ENCODE data around the gene ASTN1.

ASTN1 gene

GRCh38 chr1:177116941-177117340, 47.6 kb downstream of the ASTN1 start:
- Histone ChIP-seq H2BK120ac (ENCODE audit: low read depth, low read length) (no peak overlapping the region), H3K9ac (ENCODE audit: low read depth, low read length, poor library complexity) (no peak overlapping the region), H3K14ac (ENCODE audit: low read length) (no peak overlapping the region), H3K79me1 (ENCODE audit: low read depth, low read length) (no peaks in the 10 kb centered on the region), H3K27me3 (ENCODE audit: control insufficient read depth in 3 of 3, insufficient read depth in 3 of 3, low read depth in 1 of 3, low read length in 3 of 3) (no peaks in the 10 kb centered on the region), H2AFZ (ENCODE audit: low read length) (no peak overlapping the region), H3K9me3 (replicated peaks in 1 of 2; ENCODE audit: control insufficient read depth in 2 of 2, insufficient read depth in 1 of 2, low read depth in 1 of 2, low read length in 2 of 2) (no peaks in the 10 kb centered on the region), H2BK5ac (ENCODE audit: low read length) (no peak overlapping the region), H3K4me2 (ENCODE audit: insufficient read depth, low read length, poor library complexity, severe bottlenecking) (no peak overlapping the region), H3K27ac (replicated peaks; ENCODE audit: low read length) (no peak overlapping the region), H2AK5ac (ENCODE audit: low read depth, low read length) (no peak overlapping the region), H2BK15ac (ENCODE audit: low read length) (no peak overlapping the region), H2BK12ac (ENCODE audit: low read length) (no peak overlapping the region), H3K4me3 (ENCODE audit: low read length in 2 of 2) (no peak overlapping the region), H4K8ac (ENCODE audit: low read depth, low read length) (no peak overlapping the region), H4K91ac (ENCODE audit: low read depth, low read length, poor library complexity) (no peak overlapping the region), H3K23ac (ENCODE audit: low read depth, low read length, poor library complexity) (no peak overlapping the region), H3K18ac (ENCODE audit: low read length) (no peak overlapping the region), H3K4ac (ENCODE audit: low read length) (no peak overlapping the region), H3K36me3 (replicated peaks in 1 of 2; ENCODE audit: control insufficient read depth in 2 of 2, insufficient read depth in 2 of 2, low read length in 2 of 2) (no peaks in the 10 kb centered on the region), H3K4me1 (ENCODE audit: control insufficient read depth in 2 of 2, insufficient read depth in 1 of 2, low read depth in 1 of 2, low read length in 2 of 2) (peaks cover 0 to 2% of the 10 kb centered on the region in 2 donors)
- no CpG with 5 or more reads among the region's 4 CpGs for WGBS, 2 donors (ENCODE audit: extremely low coverage in 2 of 2, insufficient read length in 2 of 2, insufficient replicate concordance in 1 of 2)
- no peak for DNase-seq (ENCODE audit: low spot score)

GRCh38 chr1:177106614-177107365, 57.7 kb downstream of the ASTN1 start:
- Histone ChIP-seq H2BK5ac (ENCODE audit: low read length) (no peak overlapping the region), H3K23ac (ENCODE audit: low read depth, low read length, poor library complexity) (no peak overlapping the region), H3K4me3 (ENCODE audit: low read length in 2 of 2) (no peak overlapping the region), H4K91ac (ENCODE audit: low read depth, low read length, poor library complexity) (no peak overlapping the region), H3K9ac (ENCODE audit: low read depth, low read length, poor library complexity) (no peak overlapping the region), H3K36me3 (replicated peaks in 1 of 2; ENCODE audit: control insufficient read depth in 2 of 2, insufficient read depth in 2 of 2, low read length in 2 of 2) (no peaks in the 10 kb centered on the region), H2BK15ac (ENCODE audit: low read length) (no peak overlapping the region), H3K18ac (ENCODE audit: low read length) (no peak overlapping the region), H3K14ac (ENCODE audit: low read length) (no peak overlapping the region), H2AK5ac (ENCODE audit: low read depth, low read length) (no peak overlapping the region), H3K4me2 (ENCODE audit: insufficient read depth, low read length, poor library complexity, severe bottlenecking) (no peak overlapping the region), H4K8ac (ENCODE audit: low read depth, low read length) (no peak overlapping the region), H2BK120ac (ENCODE audit: low read depth, low read length) (no peak overlapping the region), H3K9me3 (replicated peaks in 1 of 2; ENCODE audit: control insufficient read depth in 2 of 2, insufficient read depth in 1 of 2, low read depth in 1 of 2, low read length in 2 of 2) (no peaks in the 10 kb centered on the region), H3K27me3 (ENCODE audit: control insufficient read depth in 3 of 3, insufficient read depth in 3 of 3, low read depth in 1 of 3, low read length in 3 of 3) (no peaks in the 10 kb centered on the region), H3K4ac (ENCODE audit: low read length) (no peak overlapping the region), H3K27ac (replicated peaks; ENCODE audit: low read length) (no peak overlapping the region), H3K4me1 (ENCODE audit: control insufficient read depth in 2 of 2, insufficient read depth in 1 of 2, low read depth in 1 of 2, low read length in 2 of 2) (no peaks in the 10 kb centered on the region), H2BK12ac (ENCODE audit: low read length) (no peak overlapping the region), H2AFZ (ENCODE audit: low read length) (no peak overlapping the region), H3K79me1 (ENCODE audit: low read depth, low read length) (no peaks in the 10 kb centered on the region)
- WGBS, 2 donors (ENCODE audit: extremely low coverage in 2 of 2, insufficient read length in 2 of 2, insufficient replicate concordance in 1 of 2), result no CpG with 5 or more reads among the region's 4 CpGs
- DNase-seq (ENCODE audit: low spot score), result no peak

DNA sequence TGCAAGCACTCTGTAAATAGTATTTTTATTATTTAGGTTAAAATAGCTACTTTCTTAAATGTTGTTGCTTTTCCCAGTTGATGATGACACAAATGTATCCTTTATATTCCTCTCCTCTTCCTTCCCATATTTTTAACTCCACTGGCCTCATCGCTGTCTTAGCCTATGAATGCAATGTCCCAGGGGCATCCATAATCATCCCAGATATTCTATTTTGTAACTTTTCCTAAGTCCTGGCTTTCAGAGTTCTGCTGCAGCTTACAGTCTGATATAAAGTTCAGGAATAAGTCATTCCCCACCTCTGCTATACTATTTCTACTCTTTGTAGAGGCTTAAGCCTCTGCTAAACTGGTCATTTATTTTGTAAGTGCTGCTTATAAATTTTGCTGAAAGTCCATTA, 58.3 kb downstream of the ASTN1 start:
- H3K27me3 ChIP-seq (ENCODE audit: control insufficient read depth in 3 of 3, insufficient read depth in 3 of 3, low read depth in 1 of 3, low read length in 3 of 3), result no peaks in the 10 kb centered on the region
- WGBS, 2 donors (ENCODE audit: extremely low coverage in 2 of 2, insufficient read length in 2 of 2, insufficient replicate concordance in 1 of 2), result no CpG with 5 or more reads among the region's 1 CpG
- no peak overlapping the region for H4K91ac ChIP-seq (ENCODE audit: low read depth, low read length, poor library complexity)
- no peak overlapping the region for H2BK5ac ChIP-seq (ENCODE audit: low read length)
- H2BK120ac ChIP-seq (ENCODE audit: low read depth, low read length), result no peak overlapping the region
- H3K4me1 ChIP-seq (ENCODE audit: control insufficient read depth in 2 of 2, insufficient read depth in 1 of 2, low read depth in 1 of 2, low read length in 2 of 2), result no peaks in the 10 kb centered on the region
- no peaks in the 10 kb centered on the region for H3K79me1 ChIP-seq (ENCODE audit: low read depth, low read length)
- no peak overlapping the region for H3K9ac ChIP-seq (ENCODE audit: low read depth, low read length, poor library complexity)
- no peak overlapping the region for H3K23ac ChIP-seq (ENCODE audit: low read depth, low read length, poor library complexity)
- H2BK12ac ChIP-seq (ENCODE audit: low read length), result no peak overlapping the region
- no peak overlapping the region for H4K8ac ChIP-seq (ENCODE audit: low read depth, low read length)
- no peak overlapping the region for H2AK5ac ChIP-seq (ENCODE audit: low read depth, low read length)
- no peak overlapping the region for H3K27ac ChIP-seq (replicated peaks; ENCODE audit: low read length)
- no peak overlapping the region for H3K4me2 ChIP-seq (ENCODE audit: insufficient read depth, low read length, poor library complexity, severe bottlenecking)
- H3K9me3 ChIP-seq (replicated peaks in 1 of 2; ENCODE audit: control insufficient read depth in 2 of 2, insufficient read depth in 1 of 2, low read depth in 1 of 2, low read length in 2 of 2), result no peaks in the 10 kb centered on the region
- no peak overlapping the region for H3K18ac ChIP-seq (ENCODE audit: low read length)
- no peak overlapping the region for H3K4ac ChIP-seq (ENCODE audit: low read length)
- no peak overlapping the region for H3K4me3 ChIP-seq (ENCODE audit: low read length in 2 of 2)
- H2BK15ac ChIP-seq (ENCODE audit: low read length), result no peak overlapping the region
- H3K14ac ChIP-seq (ENCODE audit: low read length), result no peak overlapping the region
- no peaks in the 10 kb centered on the region for H3K36me3 ChIP-seq (replicated peaks in 1 of 2; ENCODE audit: control insufficient read depth in 2 of 2, insufficient read depth in 2 of 2, low read length in 2 of 2)
- H2AFZ ChIP-seq (ENCODE audit: low read length), result no peak overlapping the region
- DNase-seq (ENCODE audit: low spot score), result no peak

DNA sequence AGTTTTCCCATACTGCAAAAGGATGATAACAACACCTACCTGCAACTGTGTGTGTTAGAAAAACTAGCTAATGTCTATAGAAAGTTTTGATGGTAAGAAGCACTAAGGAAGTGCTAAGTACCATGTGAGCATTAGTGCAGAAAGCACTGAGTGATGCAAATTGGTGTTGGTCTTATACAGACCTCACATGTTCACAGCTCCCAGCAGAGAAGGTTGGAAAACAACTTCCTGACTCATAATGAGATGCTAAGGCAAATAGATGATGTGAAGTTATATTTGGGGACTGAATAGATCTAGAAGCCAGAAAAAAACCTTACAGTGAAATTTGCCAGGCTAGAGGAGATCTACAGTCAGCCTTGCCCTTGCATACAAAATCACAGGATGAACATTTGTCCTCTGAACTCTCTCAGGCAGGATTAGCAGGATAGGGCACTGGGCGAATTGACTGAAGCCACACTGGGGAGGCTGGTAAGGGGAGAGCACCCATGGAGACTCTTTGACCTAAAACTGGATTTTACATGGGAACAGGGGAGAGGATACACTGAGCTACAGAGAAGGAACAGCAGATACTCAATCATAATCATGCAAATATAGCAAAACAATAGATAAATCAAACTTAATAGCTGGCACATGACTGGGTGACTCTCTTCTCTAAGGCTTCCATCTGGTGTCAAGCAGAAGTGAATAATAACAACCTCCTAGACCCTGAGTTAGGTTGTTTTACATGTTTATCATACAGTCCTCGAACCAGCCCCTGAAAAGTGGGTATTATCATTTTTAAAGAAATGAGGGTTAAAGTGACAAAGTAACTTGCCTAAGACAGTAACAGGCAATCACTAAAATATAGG, 61.3 kb downstream of the ASTN1 start:
- H3K4me2 ChIP-seq (ENCODE audit: insufficient read depth, low read length, poor library complexity, severe bottlenecking), result no peak overlapping the region
- no peak overlapping the region for H2AFZ ChIP-seq (ENCODE audit: low read length)
- H3K14ac ChIP-seq (ENCODE audit: low read length), result no peak overlapping the region
- H2BK15ac ChIP-seq (ENCODE audit: low read length), result no peak overlapping the region
- H4K91ac ChIP-seq (ENCODE audit: low read depth, low read length, poor library complexity), result no peak overlapping the region
- H3K27ac ChIP-seq (replicated peaks; ENCODE audit: low read length), result no peak overlapping the region
- no peak overlapping the region for H3K18ac ChIP-seq (ENCODE audit: low read length)
- H3K9me3 ChIP-seq (replicated peaks in 1 of 2; ENCODE audit: control insufficient read depth in 2 of 2, insufficient read depth in 1 of 2, low read depth in 1 of 2, low read length in 2 of 2), result no peaks in the 10 kb centered on the region
- no peak overlapping the region for H4K8ac ChIP-seq (ENCODE audit: low read depth, low read length)
- H2AK5ac ChIP-seq (ENCODE audit: low read depth, low read length), result no peak overlapping the region
- no peaks in the 10 kb centered on the region for H3K79me1 ChIP-seq (ENCODE audit: low read depth, low read length)
- no peak overlapping the region for H3K4me3 ChIP-seq (ENCODE audit: low read length in 2 of 2)
- no peak overlapping the region for H3K9ac ChIP-seq (ENCODE audit: low read depth, low read length, poor library complexity)
- H3K23ac ChIP-seq (ENCODE audit: low read depth, low read length, poor library complexity), result no peak overlapping the region
- no peak overlapping the region for H3K4ac ChIP-seq (ENCODE audit: low read length)
- H3K4me1 ChIP-seq (ENCODE audit: control insufficient read depth in 2 of 2, insufficient read depth in 1 of 2, low read depth in 1 of 2, low read length in 2 of 2), result no peaks in the 10 kb centered on the region
- no peak overlapping the region for H2BK5ac ChIP-seq (ENCODE audit: low read length)
- no CpG with 5 or more reads among the region's 2 CpGs for WGBS, 2 donors (ENCODE audit: extremely low coverage in 2 of 2, insufficient read length in 2 of 2, insufficient replicate concordance in 1 of 2)
- no peaks in the 10 kb centered on the region for H3K27me3 ChIP-seq (ENCODE audit: control insufficient read depth in 3 of 3, insufficient read depth in 3 of 3, low read depth in 1 of 3, low read length in 3 of 3)
- H2BK12ac ChIP-seq (ENCODE audit: low read length), result no peak overlapping the region
- H3K36me3 ChIP-seq (replicated peaks in 1 of 2; ENCODE audit: control insufficient read depth in 2 of 2, insufficient read depth in 2 of 2, low read length in 2 of 2), result no peaks in the 10 kb centered on the region
- no peak for DNase-seq (ENCODE audit: low spot score)
- no peak overlapping the region for H2BK120ac ChIP-seq (ENCODE audit: low read depth, low read length)
